ENCODE results near the gene PUM2. TPM values are rescaled to one million over a fixed set of nuclear protein-coding genes. Genes with fewer than 3 reads are reported as not detected.
A peak's percentile ranks its signal among the peaks of the same experiment; 100 is the strongest.

PUM2 gene
- total RNA-seq, 1 experiment from 2014 or later: 105 TPM

GRCh38 chr2:20381457-20381856 lies 30.8 kb upstream of the PUM2 start:
- ATAC-seq (no peak), DNase-seq (ENCODE audit: low read depth, low spot score) (no peak)
- Histone ChIP-seq H3K4me2 (ENCODE audit: low read length) (no peak overlapping the region), H2AFZ (ENCODE audit: low read depth, low read length, poor library complexity, severe bottlenecking) (no peak overlapping the region), H3K36me3 (ENCODE audit: control insufficient read depth in 1 of 2, insufficient read depth in 2 of 2, low read length in 2 of 2) (no peaks in the 10 kb centered on the region), H3K27ac (ENCODE audit: low read depth, low read length) (no peak overlapping the region), H3K9me2 (ENCODE audit: insufficient read depth) (no peaks in the 10 kb centered on the region), H3K9ac (ENCODE audit: low read length) (no peak overlapping the region), H3K27me3 (ENCODE audit: insufficient read depth, low read length) (no peaks in the 10 kb centered on the region), H4K20me1 (ENCODE audit: insufficient read depth) (no peaks in the 10 kb centered on the region), H3K79me2 (ENCODE audit: insufficient read depth, low read length) (no peaks in the 10 kb centered on the region), H3K4me3 (replicated peaks in 1 of 2; ENCODE audit: low read depth in 1 of 2, low read length in 2 of 2) (no peak overlapping the region), H3K9me3 (ENCODE audit: control insufficient read depth in 1 of 2, insufficient read depth in 1 of 2, low read depth in 1 of 2, low read length in 2 of 2) (no peaks in the 10 kb centered on the region), H3K4me1 (ENCODE audit: control insufficient read depth in 1 of 2, insufficient read depth in 2 of 2, low read length in 2 of 2) (peaks cover 0 to 4% of the 10 kb centered on the region in 2 experiments; a peak in 1 of 4 replicates)
- RAD21 ChIA-PET (ENCODE audit: low non-redundant PET in 1 of 2, low total read pairs in 2 of 2, uncharacterized antibody in 2 of 2, unreplicated experiment in 2 of 2): no interaction called here
- CTCF ChIA-PET: interaction anchor here (1.2 kb wide), 2 partner anchors 254 to 269 kb away, joined by 3 to 5 read pairs; partner anchors contain the start of gene HS1BP3
- BruUV-seq (replicated peaks): no TSS peak
- TF ChIP-seq TCF7L2 (IDR thresholded peaks at IDR 0.05; ENCODE audit: borderline replicate concordance, extremely low read depth, insufficient read depth, insufficient read length): no peak
- TF ChIP-seq REST (IDR thresholded peaks at IDR 0.05; ENCODE audit: low read depth): no peak
- no peak for TF ChIP-seq ELF1 (IDR thresholded peaks at IDR 0.05; ENCODE audit: borderline replicate concordance, low read depth)
- intact Hi-C loops (cut with micrococcal nuclease): no loop called here
- POLR2A ChIA-PET: no interaction called here

GRCh38 chr2:20378891-20379519 lies 28.4 kb upstream of the PUM2 start:
- H3K9me2 ChIP-seq (ENCODE audit: insufficient read depth): no peaks in the 10 kb centered on the region
- ATAC-seq (peak; percentile 99), DNase-seq (ENCODE audit: low read depth, low spot score) (peak; percentile 38)
- CTCF ChIA-PET: interaction anchor here (0.7 to 2.7 kb wide), 13 partner anchors 7 to 272 kb away, joined by 3 to 17 read pairs (median 4); partner anchors contain the start of gene HS1BP3
- RAD21 ChIA-PET (ENCODE audit: low non-redundant PET in 1 of 2, low total read pairs in 2 of 2, uncharacterized antibody in 2 of 2, unreplicated experiment in 2 of 2): interaction anchor here in 1 of 2 experiments (0.7 kb wide), 1 partner anchor 404 kb away, joined by 3 read pairs; no protein-coding TSS in a partner anchor
- H3K9ac ChIP-seq (ENCODE audit: low read length): no peak overlapping the region
- H3K36me3 ChIP-seq (ENCODE audit: control insufficient read depth in 1 of 2, insufficient read depth in 2 of 2, low read length in 2 of 2): no peaks in the 10 kb centered on the region
- no peak overlapping the region for H3K4me3 ChIP-seq (replicated peaks in 1 of 2; ENCODE audit: low read depth in 1 of 2, low read length in 2 of 2)
- POLR2A ChIA-PET: interaction anchor here (1.2 to 1.8 kb wide), 2 partner anchors 24 to 68 kb away, joined by 3 to 11 read pairs; partner anchors contain the start of gene RHOB
- no peak overlapping the region for H3K27ac ChIP-seq (ENCODE audit: low read depth, low read length)
- H3K4me1 ChIP-seq (ENCODE audit: control insufficient read depth in 1 of 2, insufficient read depth in 2 of 2, low read length in 2 of 2): peaks cover 0 to 4% of the 10 kb centered on the region in 2 experiments; a peak in 1 of 4 replicates
- TF ChIP-seq JUND (IDR thresholded peaks at IDR 0.05): no peak
- no peak for TF ChIP-seq TCF7L2 (IDR thresholded peaks at IDR 0.05; ENCODE audit: borderline replicate concordance, extremely low read depth, insufficient read depth, insufficient read length)
- no peak for TF ChIP-seq EGR1 (IDR thresholded peaks at IDR 0.05; ENCODE audit: low read depth)
- TF ChIP-seq ZFX (IDR thresholded peaks at IDR 0.05): peak; percentile 36
- TF ChIP-seq POLR2AphosphoS5 (IDR thresholded peaks at IDR 0.05; ENCODE audit: low read depth, low read length): no peak
- peak; percentile 79 for TF ChIP-seq RAD21 (IDR thresholded peaks at IDR 0.05; ENCODE audit: low read depth)
- TF ChIP-seq EZH2 (IDR thresholded peaks at IDR 0.05): no peak
- TF ChIP-seq MAX (IDR thresholded peaks at IDR 0.05): no peak; the same call in 1 of the 2 replicates
- TF ChIP-seq ATF3 (IDR thresholded peaks at IDR 0.05): no peak
- no peak for TF ChIP-seq SIN3A (IDR thresholded peaks at IDR 0.05; ENCODE audit: low read depth)
- TF ChIP-seq ELF1 (IDR thresholded peaks at IDR 0.05; ENCODE audit: borderline replicate concordance, low read depth): no peak
- TF ChIP-seq CTCF (IDR thresholded peaks at IDR 0.05 in 2 of 3, conservative IDR thresholded peaks at IDR 0.05 in 1 of 3; ENCODE audit: borderline replicate concordance in 1 of 3, insufficient read depth in 1 of 3, low read depth in 2 of 3, low read length in 2 of 3): peak; percentile 65 to 82 (median 78)
- peak overlapping the region; percentile 74 for H2AFZ ChIP-seq (ENCODE audit: low read depth, low read length, poor library complexity, severe bottlenecking)
- no peak overlapping the region for H3K4me2 ChIP-seq (ENCODE audit: low read length)
- H3K79me2 ChIP-seq (ENCODE audit: insufficient read depth, low read length): no peaks in the 10 kb centered on the region
- no peaks in the 10 kb centered on the region for H4K20me1 ChIP-seq (ENCODE audit: insufficient read depth)
- no peaks in the 10 kb centered on the region for H3K9me3 ChIP-seq (ENCODE audit: control insufficient read depth in 1 of 2, insufficient read depth in 1 of 2, low read depth in 1 of 2, low read length in 2 of 2)
- intact Hi-C loops (cut with micrococcal nuclease): no loop called here
- BruUV-seq (replicated peaks): no TSS peak
- H3K27me3 ChIP-seq (ENCODE audit: insufficient read depth, low read length): no peaks in the 10 kb centered on the region

All from HCT116 (cell line).